HEK293 (cell line): ENCODE data around the gene SLC39A11.

Experiments used
- CTCF ChIP-seq: fragments of 450-650 bp; formaldehyde crosslinking; IDR thresholded peaks from 2 replicates; pipeline ENCODE4 v1.5.1; 2016; ENCODE audit warnings: missing biosample characterization, missing genetic modification characterization
- MYNN ChIP-seq: fragments of 450-650 bp; formaldehyde crosslinking; IDR thresholded peaks from 2 replicates; pipeline ENCODE4 v1.5.1; 2016; ENCODE audit warnings: missing biosample characterization, missing genetic modification characterization, borderline replicate concordance
- REST ChIP-seq: fragments of 450-650 bp; formaldehyde crosslinking; IDR thresholded peaks from 2 replicates; pipeline ENCODE4 v1.5.1; 2016; ENCODE audit warnings: missing biosample characterization, missing genetic modification characterization
- ZNF530 ChIP-seq: fragments of 450-650 bp; formaldehyde crosslinking; IDR thresholded peaks from 2 replicates; pipeline ENCODE4 v1.5.1; 2016; ENCODE audit warnings: low read depth, missing biosample characterization, missing genetic modification characterization
- ZNF670 ChIP-seq: fragments of 450-650 bp; formaldehyde crosslinking; IDR thresholded peaks from 2 replicates; pipeline ENCODE4 v1.5.1; 2016; ENCODE audit warnings: missing biosample characterization, missing genetic modification characterization, low read depth
- ZNF830 ChIP-seq: fragments of 450-650 bp; IDR thresholded peaks from 2 replicates; pipeline ENCODE4 v1.5.0; 2018; ENCODE audit warnings: missing biosample characterization, missing genetic modification characterization, low read depth, mild to moderate bottlenecking, moderate library complexity

GRCh38 chr17:72639711-72640110 lies 452.8 kb downstream of the SLC39A11 start:
- TF ChIP-seq CTCF (no peak), ZNF530 (tag by site-specific recombination) (no peak), REST (tag by site-specific recombination) (no peak), MYNN (tag by site-specific recombination) (no peak), ZNF670 (tag by site-specific recombination) (no peak), ZNF830 (tag by site-specific recombination) (no peak)
